COLO668 (cell line): Measurements from ENCODE around the gene GRPR.
"Not testable (repeated sequence)": the region's sequence is repeated elsewhere in the genome, so short reads cannot be mapped to it uniquely, and the experiment has no call there.

Source experiments
- DNase-seq: peaks from one replicate; lab custom pipeline; 2025; ENCODE audit not compliant: unreplicated experiment; lab: John Stamatoyannopoulos, UW

The GRPR gene

GRCh38 chrX:16175329-16176061, 52.1 kb downstream of the GRPR start:
- no peak for DNase-seq

- no peak for DNase-seq
Observed at GRCh38 chrX:16177260-16177659, 53.9 kb downstream of the GRPR start.

- DNase-seq, result not testable (repeated sequence)
Observed at GRCh38 chrX:16183843-16184242, 60.5 kb downstream of the GRPR start.

GRCh38 chrX:16185725-16186136, 62.4 kb downstream of the GRPR start:
- DNase-seq, result no peak

DNA sequence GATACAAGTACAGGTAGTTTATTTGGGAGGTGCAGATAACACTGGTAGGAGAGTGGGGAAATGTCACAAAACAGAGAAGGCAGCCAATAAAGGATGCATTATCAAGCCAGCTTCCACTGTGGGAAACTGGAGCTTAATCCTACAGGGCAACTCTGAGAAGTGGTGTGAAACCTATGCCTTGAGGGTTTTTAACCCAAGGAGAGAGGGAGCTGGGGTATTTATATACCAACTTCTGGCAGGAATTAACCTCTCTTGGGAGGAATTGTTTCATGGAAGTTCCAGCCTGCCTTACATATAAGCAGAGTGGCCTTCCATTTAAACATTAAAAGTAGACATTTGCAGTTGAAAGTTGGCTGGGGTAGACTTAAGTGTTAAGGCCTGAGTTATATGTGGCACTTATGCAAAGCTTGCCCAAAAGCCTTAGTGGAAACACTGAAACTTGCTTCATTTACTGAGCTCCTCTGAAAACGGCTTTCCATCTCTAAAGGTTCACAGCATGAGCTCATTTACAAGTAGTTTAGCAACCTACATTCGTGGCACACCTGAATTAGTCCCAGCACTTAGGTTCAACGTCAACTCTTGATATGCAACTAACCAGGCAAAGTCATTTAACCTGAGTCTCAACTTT, 63.1 kb downstream of the GRPR start:
- no peak for DNase-seq

GRCh38 chrX:16187024-16187760, 63.8 kb downstream of the GRPR start:
- no peak for DNase-seq

- no peak for DNase-seq
Observed at GRCh38 chrX:16188687-16189086, 65.3 kb downstream of the GRPR start.

DNA sequence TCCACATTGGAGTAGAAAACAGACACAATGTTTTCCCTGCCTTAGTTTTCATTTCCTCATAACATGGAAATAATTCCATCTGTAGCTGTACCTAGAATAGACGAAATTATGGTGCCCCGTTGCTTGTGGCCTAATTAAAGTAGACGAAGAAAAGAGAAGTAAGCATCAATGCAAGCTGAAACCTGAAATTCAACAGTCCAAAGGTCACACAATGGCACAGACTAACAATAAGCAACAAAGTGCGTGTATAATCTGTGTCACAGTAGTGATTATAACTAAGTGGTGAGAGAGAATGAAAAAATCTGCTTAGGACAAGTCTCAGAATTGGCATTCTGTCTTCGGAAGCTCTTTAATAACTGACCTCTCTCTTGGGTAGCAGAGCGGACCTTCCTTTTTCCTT, 68.2 kb downstream of the GRPR start:
- DNase-seq, result peak; percentile 3

- no peak for DNase-seq
Observed at GRCh38 chrX:16196829-16197228, 73.5 kb downstream of the GRPR start.

DNA sequence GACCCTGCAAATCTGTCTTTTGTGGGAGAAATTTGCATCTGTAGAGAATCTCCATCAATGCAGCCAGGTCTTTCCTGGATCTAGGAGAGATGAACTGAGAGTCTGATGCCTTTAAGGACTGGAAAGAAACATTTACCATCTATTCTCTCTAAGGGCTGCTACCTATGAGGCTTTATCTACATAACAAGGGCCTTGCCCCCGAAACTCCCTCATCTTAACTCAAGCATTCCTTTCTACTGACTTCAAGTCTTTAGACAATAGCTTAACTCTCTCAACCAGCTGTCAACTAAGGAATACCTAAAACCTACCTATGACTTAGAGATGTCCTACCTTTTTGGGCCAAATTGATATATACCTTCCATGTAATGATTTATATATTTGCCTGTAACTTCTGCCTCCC, 76.0 kb downstream of the GRPR start:
- no peak for DNase-seq

DNA sequence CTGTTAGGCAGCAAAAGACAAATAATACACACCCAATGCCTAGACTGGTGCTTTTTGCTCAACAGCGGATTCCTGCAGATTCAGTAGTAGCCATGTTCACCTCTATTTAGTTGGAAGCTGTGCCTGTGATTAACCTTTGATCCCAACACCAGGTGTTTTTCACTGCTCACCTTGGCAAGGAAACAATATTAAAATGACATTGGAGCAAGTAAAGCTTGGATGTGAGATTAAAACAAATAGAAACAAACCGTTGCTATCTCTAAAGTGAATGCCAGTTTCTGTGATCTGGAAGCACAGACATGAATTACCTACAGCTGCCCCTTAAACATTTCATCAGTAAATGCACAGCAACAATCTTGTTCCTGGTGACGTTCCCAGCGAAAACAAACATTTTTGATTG, 79.6 kb downstream of the GRPR start:
- DNase-seq, result peak; percentile 55
